ENCODE data around the gene MAML1. TPM values are rescaled to one million over a fixed set of nuclear protein-coding genes. Genes with fewer than 3 reads are reported as not detected.
A peak's percentile ranks its signal among the peaks of the same experiment; 100 is the strongest.

MAML1 gene
- total RNA-seq, 2 donors from 2014 or later, result 18.1 to 18.2 TPM

DNA sequence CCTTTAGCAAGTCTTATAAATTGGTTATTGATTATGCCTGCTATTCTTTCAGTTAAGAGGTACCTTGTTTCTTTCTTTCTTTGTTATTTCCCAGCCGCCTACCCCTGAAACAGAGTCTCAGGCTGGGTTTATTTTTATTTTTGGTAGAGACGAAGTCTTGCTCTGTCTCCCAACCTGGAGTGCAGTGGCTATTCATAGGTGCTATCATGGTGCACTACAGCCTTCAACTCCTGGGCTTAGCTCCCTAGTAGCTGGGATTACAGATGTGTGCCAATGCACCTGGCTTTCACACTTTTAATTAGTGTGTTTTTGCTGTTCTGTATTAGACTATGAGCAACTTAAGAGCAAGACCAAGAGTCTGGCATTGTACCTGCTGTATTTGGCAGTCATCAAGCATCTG, 14.2 kb downstream of the MAML1 start:
- DNase-seq (no peak), ATAC-seq (no peak)
- intact Hi-C loops (cut with DNase I), result no loop called here
- no peak for TF ChIP-seq POLR2A (IDR thresholded peaks at IDR 0.05)
- TF ChIP-seq, protein P1, sequence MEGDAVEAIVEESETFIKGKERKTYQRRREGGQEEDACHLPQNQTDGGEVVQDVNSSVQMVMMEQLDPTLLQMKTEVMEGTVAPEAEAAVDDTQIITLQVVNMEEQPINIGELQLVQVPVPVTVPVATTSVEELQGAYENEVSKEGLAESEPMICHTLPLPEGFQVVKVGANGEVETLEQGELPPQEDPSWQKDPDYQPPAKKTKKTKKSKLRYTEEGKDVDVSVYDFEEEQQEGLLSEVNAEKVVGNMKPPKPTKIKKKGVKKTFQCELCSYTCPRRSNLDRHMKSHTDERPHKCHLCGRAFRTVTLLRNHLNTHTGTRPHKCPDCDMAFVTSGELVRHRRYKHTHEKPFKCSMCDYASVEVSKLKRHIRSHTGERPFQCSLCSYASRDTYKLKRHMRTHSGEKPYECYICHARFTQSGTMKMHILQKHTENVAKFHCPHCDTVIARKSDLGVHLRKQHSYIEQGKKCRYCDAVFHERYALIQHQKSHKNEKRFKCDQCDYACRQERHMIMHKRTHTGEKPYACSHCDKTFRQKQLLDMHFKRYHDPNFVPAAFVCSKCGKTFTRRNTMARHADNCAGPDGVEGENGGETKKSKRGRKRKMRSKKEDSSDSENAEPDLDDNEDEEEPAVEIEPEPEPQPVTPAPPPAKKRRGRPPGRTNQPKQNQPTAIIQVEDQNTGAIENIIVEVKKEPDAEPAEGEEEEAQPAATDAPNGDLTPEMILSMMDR (IDR thresholded peaks at IDR 0.05), result no peak
- Histone ChIP-seq H3K27ac (no peak overlapping the region), H3K4me3 (no peak overlapping the region), H3K9me3 (no peaks in the 10 kb centered on the region), H3K27me3 (no peaks in the 10 kb centered on the region), H3K36me3 (replicated peaks in 1 of 2; ENCODE audit: insufficient read depth in 1 of 2, low read depth in 2 of 2) (no peaks in the 10 kb centered on the region), H3K4me1 (peaks cover 8% of the 10 kb centered on the region)
- 86 to 97% methylated on average over 2 of the region's 2 CpGs for WGBS, 2 donors

DNA sequence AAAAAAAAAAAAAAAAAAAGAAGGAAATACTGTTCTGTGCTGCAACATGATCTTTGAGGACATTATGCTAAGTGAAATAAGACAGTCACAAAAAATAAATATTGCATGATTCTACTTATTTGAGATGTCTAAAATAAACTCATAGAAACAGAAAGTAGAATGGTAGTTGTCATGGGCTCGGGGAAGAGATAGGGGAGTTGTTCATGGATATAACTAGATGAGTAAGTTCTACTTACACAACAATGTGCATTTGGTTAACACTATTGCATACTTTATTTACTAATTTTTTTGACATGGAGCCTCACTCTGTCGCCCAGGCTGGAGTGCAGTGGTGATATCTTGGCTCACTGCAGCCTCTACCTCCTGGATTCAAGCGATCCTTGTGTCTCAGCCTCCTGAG, 15.2 kb downstream of the MAML1 start:
- peaks cover 12% of the 10 kb centered on the region for H3K4me1 ChIP-seq

DNA sequence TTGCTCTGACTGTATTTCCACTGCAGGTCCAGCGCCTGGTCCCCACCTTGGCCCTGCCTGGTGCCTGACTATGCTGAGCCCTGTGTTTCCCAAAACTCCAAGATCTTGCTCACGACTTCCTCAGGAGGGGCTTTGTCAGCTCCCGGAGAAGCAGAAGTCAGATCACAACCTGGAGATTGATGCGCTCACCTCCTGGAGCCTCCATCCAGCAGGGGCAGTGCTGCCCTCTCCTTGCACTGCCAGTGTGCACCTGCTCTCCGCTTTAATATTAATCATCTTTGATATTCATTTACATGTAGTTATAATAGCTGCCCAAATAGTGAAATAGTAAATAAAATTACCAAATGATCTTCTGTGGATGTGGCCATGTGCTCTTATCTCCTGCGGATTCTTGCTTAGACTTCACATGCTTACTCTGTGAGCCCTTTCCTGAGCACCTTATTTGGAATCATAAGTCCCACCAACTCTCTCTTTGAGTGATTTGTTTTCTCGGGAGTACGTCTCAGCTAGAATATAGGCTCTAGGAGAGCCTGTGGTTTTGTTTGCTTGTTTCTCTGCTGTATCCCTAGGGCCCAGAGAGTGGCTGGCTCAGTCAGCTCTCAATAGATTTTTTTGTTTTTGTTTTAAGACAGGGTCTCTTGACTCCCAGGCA, 17.4 kb downstream of the MAML1 start:
- WGBS, 2 donors, result 79 to 81% methylated on average over 6 to 8 of the region's 8 CpGs
- H3K36me3 ChIP-seq (replicated peaks in 1 of 2; ENCODE audit: insufficient read depth in 1 of 2, low read depth in 2 of 2), result no peaks in the 10 kb centered on the region
- peak in 1 of 4 donors; percentile 5 for DNase-seq
- H3K4me3 ChIP-seq, result no peak overlapping the region
- no peak overlapping the region for H3K27ac ChIP-seq
- peaks cover 31% of the 10 kb centered on the region for H3K4me1 ChIP-seq
- H3K27me3 ChIP-seq, result no peaks in the 10 kb centered on the region
- intact Hi-C loops (cut with DNase I), result no loop called here
- no peaks in the 10 kb centered on the region for H3K9me3 ChIP-seq
- no peak for ATAC-seq
- no peak for TF ChIP-seq POLR2A (IDR thresholded peaks at IDR 0.05)

More for the DNA sequence above, 15.2 kb downstream of the MAML1 start:
- TF ChIP-seq, protein P1 (IDR thresholded peaks at IDR 0.05), result no peak
- no peak for TF ChIP-seq POLR2A (IDR thresholded peaks at IDR 0.05)
- no peaks in the 10 kb centered on the region for H3K9me3 ChIP-seq
- 79 to 93% methylated on average over 3 of the region's 3 CpGs for WGBS, 2 donors
- no peak overlapping the region for H3K4me3 ChIP-seq
- DNase-seq, result no peak
- H3K27me3 ChIP-seq, result no peaks in the 10 kb centered on the region
- no peak overlapping the region for H3K27ac ChIP-seq
- ATAC-seq, result no peak
- no peaks in the 10 kb centered on the region for H3K36me3 ChIP-seq (replicated peaks in 1 of 2; ENCODE audit: insufficient read depth in 1 of 2, low read depth in 2 of 2)
- intact Hi-C loops (cut with DNase I), result no loop called here

DNA sequence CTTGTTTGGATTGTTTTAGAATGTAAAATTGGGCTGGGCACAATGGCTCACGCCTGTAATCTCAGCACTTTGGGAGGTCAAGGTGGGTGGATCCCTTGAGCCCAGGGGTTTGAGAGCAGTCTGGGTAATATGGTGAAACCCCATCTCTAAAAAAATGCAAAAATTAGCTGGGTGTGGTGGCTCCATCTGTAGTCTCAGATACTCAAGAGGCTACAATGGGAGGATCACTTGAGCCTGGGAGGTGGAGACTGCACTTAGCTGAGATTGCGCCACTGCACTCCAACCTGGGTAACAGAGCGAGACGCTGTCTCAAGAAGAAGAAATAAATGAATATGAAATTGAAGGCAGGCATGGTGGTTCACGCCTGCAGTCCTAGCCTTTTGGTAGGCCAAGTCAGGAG, 21.3 kb downstream of the MAML1 start:
- no peaks in the 10 kb centered on the region for H3K27me3 ChIP-seq
- H3K36me3 ChIP-seq (replicated peaks in 1 of 2; ENCODE audit: insufficient read depth in 1 of 2, low read depth in 2 of 2), result no peaks in the 10 kb centered on the region
- WGBS, 2 donors, result 83 to 93% methylated on average over 5 of the region's 5 CpGs
- DNase-seq, result no peak
- H3K4me3 ChIP-seq, result no peak overlapping the region
- no peaks in the 10 kb centered on the region for H3K9me3 ChIP-seq
- H3K4me1 ChIP-seq, result peaks cover 38% of the 10 kb centered on the region
- ATAC-seq, result no peak
- H3K27ac ChIP-seq, result peak overlapping the region in 3 of 4 donors; percentile 26 to 49 (median 48)
- intact Hi-C loops (cut with DNase I), result no loop called here
- TF ChIP-seq, protein P1 (IDR thresholded peaks at IDR 0.05), result no peak
- TF ChIP-seq POLR2A (IDR thresholded peaks at IDR 0.05), result no peak

DNA sequence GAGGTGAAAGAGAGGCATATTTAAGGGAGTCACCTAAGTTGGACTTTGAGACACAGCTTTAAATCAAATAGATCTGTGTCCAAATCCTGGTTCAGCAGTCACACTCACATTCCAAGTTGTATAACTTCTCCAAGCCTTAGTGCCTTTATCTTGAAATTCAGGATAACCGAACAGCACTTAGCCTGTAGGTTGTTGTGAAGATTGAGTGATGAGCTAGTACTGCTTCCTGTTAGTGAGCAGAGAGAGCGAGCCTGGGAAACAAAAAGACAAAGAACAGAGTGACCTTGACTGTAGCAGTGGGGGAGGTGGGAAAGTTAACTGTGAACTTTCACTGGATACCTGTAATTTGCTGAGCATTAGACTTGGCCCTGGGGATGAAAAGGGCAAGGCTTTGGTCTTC, 22.4 kb downstream of the MAML1 start:
- Histone ChIP-seq H3K36me3 (replicated peaks in 1 of 2; ENCODE audit: insufficient read depth in 1 of 2, low read depth in 2 of 2) (no peaks in the 10 kb centered on the region), H3K27ac (peak overlapping the region in 3 of 4 donors; percentile 26 to 49 (median 48)), H3K27me3 (no peaks in the 10 kb centered on the region), H3K4me3 (no peak overlapping the region), H3K4me1 (peaks cover 46% of the 10 kb centered on the region), H3K9me3 (no peaks in the 10 kb centered on the region)
- WGBS, 2 donors, result 10 to 20% methylated on average over 2 of the region's 2 CpGs
- ATAC-seq, result peak; percentile 62
- intact Hi-C loops (cut with DNase I), result no loop called here
- peak in 1 of 4 donors; percentile 23 for DNase-seq
- TF ChIP-seq, protein P1 (IDR thresholded peaks at IDR 0.05), result no peak
- TF ChIP-seq POLR2A (IDR thresholded peaks at IDR 0.05), result no peak

Measured in body of pancreas (tissue), 4 donors.